ENCODE measurements around the gene PRRG2. TPM values are rescaled to one million over a fixed set of nuclear protein-coding genes. Genes with fewer than 3 reads are reported as not detected.

PRRG2 gene
- total and polyA plus RNA-seq, 9 of the 15 experiments (the other 6 are each of a cell fraction or from before 2014, with no cell fraction given), result 0.06 to 1.1 (median 0.33) TPM

- in situ Hi-C loops (cut with MboI) (no loop called here), intact Hi-C loops (cut with micrococcal nuclease) (loop anchor here (5.0 kb wide), 2 partner anchors 167 to 438 kb away; partner anchors contain the start of genes HRC, TRPM4 and TSKS)
- H3K9me1 ChIP-seq (ENCODE audit: control insufficient read depth, insufficient read depth, low read length), result peaks cover 3% of the 10 kb centered on the region
- 96% methylated on average over 7 of the region's 35 CpGs for WGBS (ENCODE audit: insufficient coverage, low coverage, missing lambda C conversion rate)
- peaks cover 45% of the 10 kb centered on the region for H3K79me2 ChIP-seq (ENCODE audit: control insufficient read depth, insufficient read depth, low read length)
- H3K4me2 ChIP-seq (ENCODE audit: insufficient read depth, low read length), result no peak overlapping the region
- peaks cover 62% of the 10 kb centered on the region for H3K36me3 ChIP-seq (ENCODE audit: control insufficient read depth, insufficient read depth, low read length)
- H3K9me3 ChIP-seq (replicated peaks; ENCODE audit: control insufficient read depth, insufficient read depth, low read depth, low read length), result no peaks in the 10 kb centered on the region
- POLR2A ChIA-PET, result no interaction called here
- ATAC-seq (no peak), DNase-seq (ENCODE audit: extremely low read depth in 1 of 4, low spot score in 3 of 4) (peak in 1 of 4 experiments; percentile 1), FAIRE-seq (no peak)
- no peak overlapping the region for H2AFZ ChIP-seq (ENCODE audit: low read depth, low read length)
- no peaks in the 10 kb centered on the region for H3K27me3 ChIP-seq (ENCODE audit: control insufficient read depth in 2 of 2, insufficient read depth in 2 of 2, low read length in 2 of 2)
- no peak for TF ChIP-seq ZBTB17 (CRISPR knock-in tag; IDR thresholded peaks at IDR 0.05)
- TF ChIP-seq RFX1 (IDR thresholded peaks at IDR 0.05), result no peak
- no peak for TF ChIP-seq GABPB2 (CRISPR knock-in tag; conservative IDR thresholded peaks at IDR 0.05)
- no peak for TF ChIP-seq MTA1 (IDR thresholded peaks at IDR 0.05; ENCODE audit: borderline replicate concordance)
- no peak for TF ChIP-seq ZNF347 (CRISPR knock-in tag; IDR thresholded peaks at IDR 0.05; ENCODE audit: low read depth)
- no peak for TF ChIP-seq YY1 (IDR thresholded peaks at IDR 0.05; ENCODE audit: borderline replicate concordance in 1 of 3, control insufficient read depth in 1 of 3, extremely low read depth in 1 of 3, insufficient read depth in 3 of 3, insufficient read length in 1 of 3, insufficient replicate concordance in 2 of 3, low read depth in 1 of 3, low read length in 2 of 3)
- H3K4me3 ChIP-seq, result no peak overlapping the region
- peaks cover 7 to 55% of the 10 kb centered on the region in 2 experiments; a peak in 4 of 5 replicates for H3K4me1 ChIP-seq (replicated peaks in 1 of 2; ENCODE audit: control insufficient read depth in 2 of 2, insufficient read depth in 2 of 2, low read length in 2 of 2)
- peaks cover 6% of the 10 kb centered on the region; the same call in 1 of the 2 replicates for H4K20me1 ChIP-seq (replicated peaks; ENCODE audit: control insufficient read depth, insufficient read depth, low read length)
- no peak overlapping the region for H3K27ac ChIP-seq (ENCODE audit: extremely low read depth, low read depth, low read length)
- H3K9ac ChIP-seq (ENCODE audit: insufficient read depth in 1 of 2, low read depth in 2 of 2, low read length in 2 of 2), result no peak overlapping the region
- CTCF ChIA-PET (ENCODE audit: low intra/inter-chr PET ratio), result no interaction called here
- no TSS peak for BruUV-seq (replicated peaks)
Measured at GRCh38 chr19:49594993-49595818, 14.1 kb downstream of the PRRG2 start.
